Epithelial cell of prostate (primary cell): ENCODE measurements around the gene RASD1.
A peak's percentile ranks its signal among the peaks of the same experiment; 100 is the strongest.

Experiments used
- DNase-seq: peaks from one replicate; pipeline ENCODE4 v3.0.0-alpha.2; 2011; ENCODE audit warnings: low read depth, low spot score
- H3K27ac ChIP-seq: fragments of 450-650 bp; 2 replicates; pipeline ENCODE4 v1.5.1; 2017; ENCODE audit warnings: mild to moderate bottlenecking

Gene RASD1

GRCh38 chr17:17511881-17512858 lies 16.0 kb upstream of the RASD1 start:
- DNase-seq, result peak; percentile 60
- H3K27ac ChIP-seq, result no peak overlapping the region

- no peak for DNase-seq
- no peak overlapping the region for H3K27ac ChIP-seq
Measured at GRCh38 chr17:17511293-17511741, 15.1 kb upstream of the RASD1 start.

GRCh38 chr17:17510456-17511292 lies 14.5 kb upstream of the RASD1 start:
- no peak overlapping the region for H3K27ac ChIP-seq
- no peak for DNase-seq

- H3K27ac ChIP-seq, result no peak overlapping the region
- no peak for DNase-seq
Measured at GRCh38 chr17:17509601-17510425, 13.6 kb upstream of the RASD1 start.

GRCh38 chr17:17508646-17509591 lies 12.7 kb upstream of the RASD1 start:
- DNase-seq, result no peak

GRCh38 chr17:17508019-17508535 lies 11.9 kb upstream of the RASD1 start:
- H3K27ac ChIP-seq, result no peak overlapping the region

More at GRCh38 chr17:17508646-17509591, 12.7 kb upstream of the RASD1 start:
- H3K27ac ChIP-seq, result no peak overlapping the region

GRCh38 chr17:17507465-17508011 lies 11.3 kb upstream of the RASD1 start:
- no peak for DNase-seq
- no peak overlapping the region for H3K27ac ChIP-seq

More at GRCh38 chr17:17508019-17508535, 11.9 kb upstream of the RASD1 start:
- no peak for DNase-seq

GRCh38 chr17:17506893-17507464 lies 10.8 kb upstream of the RASD1 start:
- H3K27ac ChIP-seq, result no peak overlapping the region

GRCh38 chr17:17506181-17506741 lies 10.1 kb upstream of the RASD1 start:
- H3K27ac ChIP-seq, result no peak overlapping the region
- no peak for DNase-seq

More at GRCh38 chr17:17506893-17507464, 10.8 kb upstream of the RASD1 start:
- DNase-seq, result no peak

GRCh38 chr17:17505610-17506171 lies 9.5 kb upstream of the RASD1 start:
- no peak overlapping the region for H3K27ac ChIP-seq
- DNase-seq, result no peak

- H3K27ac ChIP-seq, result no peak overlapping the region
- no peak for DNase-seq
Measured at GRCh38 chr17:17505151-17505550, 9.0 kb upstream of the RASD1 start.

- H3K27ac ChIP-seq, result no peak overlapping the region
Measured at GRCh38 chr17:17504341-17505140, 8.3 kb upstream of the RASD1 start.

GRCh38 chr17:17503566-17504130 lies 7.5 kb upstream of the RASD1 start:
- DNase-seq, result no peak

More at GRCh38 chr17:17504341-17505140, 8.3 kb upstream of the RASD1 start:
- no peak for DNase-seq

GRCh38 chr17:17502741-17503565 lies 6.8 kb upstream of the RASD1 start:
- DNase-seq, result no peak
- no peak overlapping the region for H3K27ac ChIP-seq

More at GRCh38 chr17:17503566-17504130, 7.5 kb upstream of the RASD1 start:
- H3K27ac ChIP-seq, result no peak overlapping the region

- no peak overlapping the region for H3K27ac ChIP-seq
- DNase-seq, result no peak
Measured at GRCh38 chr17:17500999-17501605, 4.9 kb upstream of the RASD1 start.
